ENCODE results near the gene EFCC1.
"Not testable (repeated sequence)": the region's sequence is repeated elsewhere in the genome, so short reads cannot be mapped to it uniquely, and the experiment has no call there.

EFCC1 gene

DNA sequence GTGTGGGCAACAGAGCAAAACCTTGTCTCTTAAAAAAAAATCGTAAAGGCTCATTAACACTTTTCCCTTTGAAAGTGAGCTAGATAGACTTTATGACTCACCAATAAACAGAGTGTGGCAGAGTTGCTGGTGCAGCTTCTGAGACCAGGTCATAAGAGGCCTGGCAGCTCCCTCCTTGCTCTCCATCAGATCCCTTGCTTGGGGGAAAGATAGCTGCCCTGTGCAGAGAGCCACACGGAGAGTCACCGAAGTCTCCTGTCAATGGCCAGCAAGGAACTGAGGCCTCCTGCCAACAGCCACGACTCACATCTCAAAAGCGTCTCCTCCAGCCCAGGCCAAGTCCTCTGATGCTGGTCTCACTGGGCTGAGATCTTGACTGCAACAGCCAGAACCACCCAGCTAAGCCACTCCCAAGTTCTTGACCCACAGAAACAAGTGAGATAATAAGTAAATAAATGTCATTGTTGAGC, 50.8 kb downstream of the EFCC1 start:
- in situ Hi-C loops (cut with MboI; ENCODE audit: low sequenced_read_pairs) = no loop called here

GRCh38 chr3:129052675-129053074, 51.6 kb downstream of the EFCC1 start:
- in situ Hi-C loops (cut with MboI; ENCODE audit: low sequenced_read_pairs) = no loop called here

DNA sequence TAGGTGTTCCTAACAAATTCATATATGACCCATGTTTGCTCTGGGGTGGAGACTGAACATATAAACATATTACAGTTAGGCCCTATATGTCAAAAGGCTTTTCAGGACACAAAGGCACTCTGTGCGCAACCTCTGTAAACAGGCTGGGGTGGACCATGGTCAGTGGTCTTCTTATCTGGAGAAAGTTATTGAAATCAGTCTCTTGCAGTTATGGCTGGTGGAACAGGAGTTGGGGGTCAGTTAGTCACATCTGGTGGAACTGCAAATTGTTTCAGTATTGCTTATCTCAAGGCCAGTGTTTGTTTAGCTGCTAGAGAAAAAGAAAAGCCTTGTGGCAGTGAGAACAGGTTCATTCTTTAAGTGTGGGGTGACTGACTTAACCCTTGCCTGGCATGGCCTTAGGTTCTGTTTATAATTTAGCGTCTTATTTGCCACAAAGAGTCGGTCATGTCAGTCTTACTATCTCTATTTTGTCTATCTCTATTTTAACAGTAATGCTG, 53.6 kb downstream of the EFCC1 start:
- in situ Hi-C loops (cut with MboI; ENCODE audit: low sequenced_read_pairs) = no loop called here

- in situ Hi-C loops (cut with MboI; ENCODE audit: low sequenced_read_pairs) = no loop called here
Observed at GRCh38 chr3:129056451-129057173, 55.5 kb downstream of the EFCC1 start.

DNA sequence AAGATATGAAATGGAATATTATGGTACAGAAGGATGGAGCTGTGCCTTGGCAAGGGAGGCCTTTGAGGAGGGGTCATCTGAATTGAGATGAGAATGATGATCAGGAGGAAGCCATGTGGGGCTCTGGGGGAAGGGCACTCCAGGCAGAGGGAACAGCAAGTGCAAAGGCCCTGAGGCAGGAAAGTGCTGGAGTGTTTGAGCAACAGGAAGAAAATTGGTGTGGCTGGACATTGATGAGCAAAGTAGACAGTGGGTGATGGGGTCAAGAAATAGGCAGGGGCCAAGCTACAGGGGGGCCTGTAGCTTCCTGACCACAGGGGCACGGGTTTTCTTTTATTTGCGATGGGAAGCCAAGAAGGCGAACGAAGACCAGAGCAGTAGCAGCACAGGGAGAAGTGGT, 56.1 kb downstream of the EFCC1 start:
- in situ Hi-C loops (cut with MboI; ENCODE audit: low sequenced_read_pairs) = no loop called here

- in situ Hi-C loops (cut with MboI; ENCODE audit: low sequenced_read_pairs) = no loop called here
Observed at GRCh38 chr3:129058441-129059200, 57.5 kb downstream of the EFCC1 start.

GRCh38 chr3:129059311-129059958, 58.3 kb downstream of the EFCC1 start:
- in situ Hi-C loops (cut with MboI; ENCODE audit: low sequenced_read_pairs) = no loop called here

GRCh38 chr3:129060276-129061022, 59.3 kb downstream of the EFCC1 start, which contains the start of gene GP9:
Gene GP9, plus strand, starts transcription at chr3:129060779. Its CDS starts 961 bp downstream, at chr3:129061740.
- in situ Hi-C loops (cut with MboI; ENCODE audit: low sequenced_read_pairs) = no loop called here

GRCh38 chr3:129061023-129061887, 60.2 kb downstream of the EFCC1 start:
- in situ Hi-C loops (cut with MboI; ENCODE audit: low sequenced_read_pairs) = no loop called here

- in situ Hi-C loops (cut with MboI; ENCODE audit: low sequenced_read_pairs) = no loop called here
Observed at GRCh38 chr3:129061888-129062834, 61.1 kb downstream of the EFCC1 start.

GRCh38 chr3:129063091-129063640, 62.1 kb downstream of the EFCC1 start:
- in situ Hi-C loops (cut with MboI; ENCODE audit: low sequenced_read_pairs) = no loop called here

- in situ Hi-C loops (cut with MboI; ENCODE audit: low sequenced_read_pairs) = no loop called here
Observed at GRCh38 chr3:129063841-129064482, 62.9 kb downstream of the EFCC1 start.

GRCh38 chr3:129065016-129065719, 64.1 kb downstream of the EFCC1 start:
- in situ Hi-C loops (cut with MboI; ENCODE audit: low sequenced_read_pairs) = no loop called here

DNA sequence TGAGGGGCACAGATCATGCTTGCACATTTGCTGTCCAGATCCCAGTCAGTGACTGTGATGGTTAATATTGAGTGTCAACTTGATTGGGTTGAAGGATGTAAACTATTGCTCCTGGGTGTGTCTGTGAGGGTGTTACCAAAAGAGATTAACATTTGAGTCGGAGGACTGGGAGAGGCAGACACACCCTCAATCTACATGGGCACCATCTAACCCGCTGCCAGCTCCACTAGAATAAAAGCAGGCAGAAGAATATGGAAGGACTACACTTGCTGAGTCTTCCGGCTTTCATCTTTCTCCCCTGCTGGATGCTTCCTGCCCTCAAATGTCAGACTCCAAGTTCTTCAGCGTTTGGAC, 64.6 kb downstream of the EFCC1 start:
- in situ Hi-C loops (cut with MboI; ENCODE audit: low sequenced_read_pairs) = no loop called here

DNA sequence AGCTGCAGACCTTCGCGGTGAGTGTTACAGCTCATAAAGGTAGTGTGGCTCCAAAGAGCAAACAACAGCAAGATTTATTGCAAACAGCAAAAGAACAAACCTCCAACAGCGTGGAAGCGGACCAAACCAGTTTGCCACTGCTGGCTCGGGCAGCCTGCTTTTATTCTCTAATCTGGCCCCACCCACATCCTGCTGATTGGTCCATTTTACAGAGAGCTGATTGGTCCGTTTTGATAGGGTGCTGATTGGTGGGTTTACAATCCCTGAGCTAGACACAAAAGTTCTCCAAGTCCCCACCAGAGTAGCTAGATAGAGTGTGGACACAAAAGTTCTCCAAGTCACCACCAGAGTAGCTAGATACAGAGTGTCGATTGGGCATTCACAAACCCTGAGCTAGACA, 66.6 kb downstream of the EFCC1 start:
- in situ Hi-C loops (cut with MboI; ENCODE audit: low sequenced_read_pairs) = not testable (repeated sequence)

- in situ Hi-C loops (cut with MboI; ENCODE audit: low sequenced_read_pairs) = no loop called here
Observed at GRCh38 chr3:129068291-129068886, 67.3 kb downstream of the EFCC1 start.

All from HL-60/S4 treated with phorbol 12-myristate 13-acetate at 8.2 ng/mL for 4 days and 3 days (cell line).